ENCODE results near the gene EEIG1. TPM values are rescaled to one million over a fixed set of nuclear protein-coding genes. Genes with fewer than 3 reads are reported as not detected.

The EEIG1 gene
- total and polyA plus RNA-seq, 2 donors (not counting 1 experiment from before 2014, with no cell fraction given): 57.2 to 245 TPM

DNA sequence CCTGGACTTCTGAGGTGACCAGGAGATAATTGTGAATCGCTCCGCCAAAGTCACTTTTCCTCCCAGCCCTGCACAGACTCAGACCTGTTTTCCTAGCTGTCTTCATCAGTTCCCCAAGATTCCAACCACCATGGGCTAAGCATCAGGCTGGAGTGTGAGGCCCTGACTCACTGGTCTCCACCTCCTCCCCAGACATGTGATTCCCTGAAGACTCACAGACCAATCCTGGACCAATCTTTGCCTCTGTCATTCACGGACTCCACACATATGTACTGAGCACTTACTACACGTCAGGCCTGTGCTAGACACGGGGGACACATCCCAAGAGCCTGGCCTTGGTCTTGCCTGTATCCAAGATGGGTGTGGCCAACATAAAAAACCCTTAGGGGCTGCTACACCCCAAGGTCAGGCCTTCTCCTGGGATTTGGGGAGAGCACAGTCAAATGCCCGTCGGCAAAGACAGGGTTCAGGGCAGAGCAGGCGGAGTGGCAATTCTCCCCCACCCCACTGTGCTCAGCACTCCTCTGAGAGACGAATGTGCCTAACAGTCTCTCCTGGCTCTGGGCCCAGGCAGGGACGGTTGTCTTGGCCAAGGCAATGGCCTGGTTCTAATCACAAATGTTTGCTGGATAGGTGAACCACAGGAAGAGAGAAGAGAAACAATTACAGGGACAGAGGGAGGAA, 11.9 kb downstream of the EEIG1 start:
- POLR2A ChIA-PET: interaction anchor here (0.6 kb wide), 1 partner anchor 17 kb away, joined by 5 read pairs; no protein-coding TSS in a partner anchor
- no peak for DNase-seq
- H3K79me2 ChIP-seq (ENCODE audit: control insufficient read depth, insufficient read depth, low read length): peaks cover 99% of the 10 kb centered on the region

DNA sequence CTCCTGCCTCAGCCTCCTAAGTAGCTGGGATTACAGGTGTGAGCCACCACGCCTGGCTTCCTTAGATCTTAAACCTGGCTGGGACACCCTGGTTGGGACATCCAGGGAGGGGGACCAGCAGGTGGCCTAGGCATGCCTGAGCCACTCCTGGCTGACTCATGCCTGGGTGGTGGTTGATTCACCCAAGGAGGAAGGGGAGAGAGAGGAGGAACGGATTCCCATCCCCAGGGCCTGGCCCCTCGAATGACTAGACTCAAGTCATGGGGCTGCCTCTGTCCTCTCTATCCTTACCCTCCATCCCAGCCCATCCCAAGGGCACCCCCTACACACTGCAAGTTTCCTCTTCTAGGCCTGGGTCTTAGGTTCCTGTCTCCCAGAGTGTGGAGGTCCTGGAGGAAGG, 12.7 kb downstream of the EEIG1 start:
- no peak for TF ChIP-seq EZH2 (IDR thresholded peaks at IDR 0.05; ENCODE audit: borderline replicate concordance, insufficient read depth, low read depth, low read length, poor library complexity, severe bottlenecking)
- TF ChIP-seq, protein P1, sequence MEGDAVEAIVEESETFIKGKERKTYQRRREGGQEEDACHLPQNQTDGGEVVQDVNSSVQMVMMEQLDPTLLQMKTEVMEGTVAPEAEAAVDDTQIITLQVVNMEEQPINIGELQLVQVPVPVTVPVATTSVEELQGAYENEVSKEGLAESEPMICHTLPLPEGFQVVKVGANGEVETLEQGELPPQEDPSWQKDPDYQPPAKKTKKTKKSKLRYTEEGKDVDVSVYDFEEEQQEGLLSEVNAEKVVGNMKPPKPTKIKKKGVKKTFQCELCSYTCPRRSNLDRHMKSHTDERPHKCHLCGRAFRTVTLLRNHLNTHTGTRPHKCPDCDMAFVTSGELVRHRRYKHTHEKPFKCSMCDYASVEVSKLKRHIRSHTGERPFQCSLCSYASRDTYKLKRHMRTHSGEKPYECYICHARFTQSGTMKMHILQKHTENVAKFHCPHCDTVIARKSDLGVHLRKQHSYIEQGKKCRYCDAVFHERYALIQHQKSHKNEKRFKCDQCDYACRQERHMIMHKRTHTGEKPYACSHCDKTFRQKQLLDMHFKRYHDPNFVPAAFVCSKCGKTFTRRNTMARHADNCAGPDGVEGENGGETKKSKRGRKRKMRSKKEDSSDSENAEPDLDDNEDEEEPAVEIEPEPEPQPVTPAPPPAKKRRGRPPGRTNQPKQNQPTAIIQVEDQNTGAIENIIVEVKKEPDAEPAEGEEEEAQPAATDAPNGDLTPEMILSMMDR (IDR thresholded peaks at IDR 0.05): no peak
- CTCF ChIA-PET: interaction anchor here (0.7 to 2.5 kb wide), 6 partner anchors 11 to 67 kb away, joined by 3 to 9 read pairs (median 6); no protein-coding TSS in a partner anchor
- peaks cover 84 to 98% of the 10 kb centered on the region in 2 donors for H3K4me1 ChIP-seq (ENCODE audit: control insufficient read depth in 2 of 2, insufficient read depth in 2 of 2, low read length in 2 of 2)
- Mint-ChIP-seq H3K27me3 (no peaks in the 10 kb centered on the region), H3K27ac (peak overlapping the region; percentile 81), H3K9me3 (ENCODE audit: insufficient read depth) (no peaks in the 10 kb centered on the region), H3K4me1 (peaks cover 95% of the 10 kb centered on the region), H3K4me3 (peak overlapping the region; percentile 11)
- peak overlapping the region in 1 of 2 donors; percentile 97 for H3K27ac ChIP-seq (ENCODE audit: low read length in 2 of 2)
- WGBS (ENCODE audit: insufficient coverage): 100% methylated on average over 1 of the region's 3 CpGs
- no peak overlapping the region for H3K4me3 ChIP-seq (ENCODE audit: control extremely low read depth in 1 of 5, extremely low read depth in 1 of 5, insufficient read depth in 1 of 5, low read depth in 2 of 5, low read length in 4 of 5)
- no peak overlapping the region for H3K9ac ChIP-seq (ENCODE audit: low read length)
- H3K36me3 ChIP-seq (replicated peaks in 1 of 2; ENCODE audit: control extremely low read depth in 1 of 2, control insufficient read depth in 1 of 2, extremely low read depth in 1 of 2, insufficient read depth in 2 of 2, low read length in 1 of 2): peaks cover 0 to 13% of the 10 kb centered on the region in 2 experiments
- H4K20me1 ChIP-seq (ENCODE audit: control insufficient read depth, insufficient read depth, low read length, poor library complexity, severe bottlenecking): peaks cover 90% of the 10 kb centered on the region
- POLR2A ChIA-PET: interaction anchor here (1.1 kb wide), 1 partner anchor 12 kb away, joined by 6 read pairs; the partner anchor contains the start of gene EEIG1
- ATAC-seq (ENCODE audit: low read depth) (no peak), DNase-seq (no peak)
- no peaks in the 10 kb centered on the region for H3K27me3 ChIP-seq (replicated peaks in 1 of 4; ENCODE audit: control extremely low read depth in 1 of 4, control insufficient read depth in 3 of 4, insufficient read depth in 4 of 4, low read length in 3 of 4)
- no peak overlapping the region for H2AFZ ChIP-seq (ENCODE audit: insufficient read depth, low read depth, low read length, poor library complexity, severe bottlenecking)
- H3K9me3 ChIP-seq (ENCODE audit: control extremely low read depth in 1 of 3, control insufficient read depth in 2 of 3, insufficient read depth in 1 of 3, low read length in 2 of 3): no peaks in the 10 kb centered on the region
- H3K79me2 ChIP-seq (ENCODE audit: control insufficient read depth, insufficient read depth, low read length): peaks cover 99% of the 10 kb centered on the region
- peak overlapping the region; percentile 47 for H3K4me2 ChIP-seq (replicated peaks; ENCODE audit: low read depth, low read length, poor library complexity, severe bottlenecking)
- intact Hi-C loops (cut with micrococcal nuclease): no loop called here

More for the DNA sequence above, 11.9 kb downstream of the EEIG1 start:
- H3K4me3 Mint-ChIP-seq: peak overlapping the region; percentile 65
- Histone ChIP-seq H3K9me3 (ENCODE audit: control extremely low read depth in 1 of 3, control insufficient read depth in 2 of 3, insufficient read depth in 1 of 3, low read length in 2 of 3) (no peaks in the 10 kb centered on the region), H3K27me3 (replicated peaks in 1 of 4; ENCODE audit: control extremely low read depth in 1 of 4, control insufficient read depth in 3 of 4, insufficient read depth in 4 of 4, low read length in 3 of 4) (no peaks in the 10 kb centered on the region), H3K4me3 (ENCODE audit: control extremely low read depth in 1 of 5, extremely low read depth in 1 of 5, insufficient read depth in 1 of 5, low read depth in 2 of 5, low read length in 4 of 5) (no peak overlapping the region), H3K36me3 (replicated peaks in 1 of 2; ENCODE audit: control extremely low read depth in 1 of 2, control insufficient read depth in 1 of 2, extremely low read depth in 1 of 2, insufficient read depth in 2 of 2, low read length in 1 of 2) (peaks cover 0 to 16% of the 10 kb centered on the region in 2 experiments), H2AFZ (ENCODE audit: insufficient read depth, low read depth, low read length, poor library complexity, severe bottlenecking) (no peak overlapping the region), H4K20me1 (ENCODE audit: control insufficient read depth, insufficient read depth, low read length, poor library complexity, severe bottlenecking) (peaks cover 90% of the 10 kb centered on the region), H3K4me2 (replicated peaks; ENCODE audit: low read depth, low read length, poor library complexity, severe bottlenecking) (peak overlapping the region; percentile 76), H3K9ac (ENCODE audit: low read length) (no peak overlapping the region), H3K27ac (ENCODE audit: low read length in 2 of 2) (peak overlapping the region in 1 of 2 donors; percentile 97), H3K4me1 (ENCODE audit: control insufficient read depth in 2 of 2, insufficient read depth in 2 of 2, low read length in 2 of 2) (peaks cover 86 to 98% of the 10 kb centered on the region in 2 donors)
- no peaks in the 10 kb centered on the region for H3K27me3 Mint-ChIP-seq
- peaks cover 95% of the 10 kb centered on the region for H3K4me1 Mint-ChIP-seq
- intact Hi-C loops (cut with micrococcal nuclease): no loop called here
- 96% methylated on average over 7 of the region's 10 CpGs for WGBS (ENCODE audit: insufficient coverage)
- no peak for TF ChIP-seq EZH2 (IDR thresholded peaks at IDR 0.05; ENCODE audit: borderline replicate concordance, insufficient read depth, low read depth, low read length, poor library complexity, severe bottlenecking)
- TF ChIP-seq, protein P1 (IDR thresholded peaks at IDR 0.05): no peak
- no peaks in the 10 kb centered on the region for H3K9me3 Mint-ChIP-seq (ENCODE audit: insufficient read depth)
- no peak for ATAC-seq (ENCODE audit: low read depth)
- peak overlapping the region; percentile 96 for H3K27ac Mint-ChIP-seq
- CTCF ChIA-PET: interaction anchor here (1.6 to 20.6 kb wide), 4 partner anchors 11 to 66 kb away, joined by 6 to 282 read pairs (median 94); no protein-coding TSS in a partner anchor

All from B cell (primary cell).